ENCODE measurements around the gene ASNS. TPM values are rescaled to one million over a fixed set of nuclear protein-coding genes. Genes with fewer than 3 reads are reported as not detected.

ASNS gene
- total and polyA plus RNA-seq, 4 donors, result 1.9 to 14.8 (median 4.7) TPM

- Histone ChIP-seq H3K9me3 (ENCODE audit: control insufficient read depth in 4 of 4, low read length in 3 of 4) (no peaks in the 10 kb centered on the region), H3K9ac (ENCODE audit: low read depth in 1 of 2, low read length in 2 of 2) (no peak overlapping the region), H3K27ac (ENCODE audit: low read depth in 1 of 2, low read length in 2 of 2) (no peak overlapping the region), H3K27me3 (ENCODE audit: control insufficient read depth in 4 of 4, insufficient read depth in 4 of 4, low read length in 3 of 4) (no peaks in the 10 kb centered on the region), H3K4me3 (ENCODE audit: low read depth in 1 of 3, low read length in 3 of 3) (no peak overlapping the region), H3K36me3 (ENCODE audit: control insufficient read depth in 4 of 4, insufficient read depth in 3 of 4, low read depth in 1 of 4, low read length in 3 of 4) (no peaks in the 10 kb centered on the region), H3K4me1 (ENCODE audit: control insufficient read depth in 4 of 4, insufficient read depth in 4 of 4, low read length in 3 of 4) (no peaks in the 10 kb centered on the region)
- TF ChIP-seq EGR1 (IDR thresholded peaks at IDR 0.05; ENCODE audit: low read depth in 2 of 2) (no peak), YY1 (IDR thresholded peaks at IDR 0.05) (no peak), FOXA1 (IDR thresholded peaks at IDR 0.05) (no peak), HNF4A (conservative IDR thresholded peaks at IDR 0.05) (no peak), RAD21 (IDR thresholded peaks at IDR 0.05) (no peak), MAX (IDR thresholded peaks at IDR 0.05) (no peak), CTCF (IDR thresholded peaks at IDR 0.05; ENCODE audit: low read depth, low read length, missing input control) (no peak), ZBTB33 (IDR thresholded peaks at IDR 0.05) (no peak), RXRA (IDR thresholded peaks at IDR 0.05) (no peak), NR2F2 (IDR thresholded peaks at IDR 0.05) (no peak), FOXA2 (IDR thresholded peaks at IDR 0.05) (no peak), GABPA (IDR thresholded peaks at IDR 0.05 in 1 of 2, conservative IDR thresholded peaks at IDR 0.05 in 1 of 2) (no peak), REST (IDR thresholded peaks at IDR 0.05) (no peak), JUND (IDR thresholded peaks at IDR 0.05) (no peak), HNF4G (IDR thresholded peaks at IDR 0.05) (no peak), ATF3 (IDR thresholded peaks at IDR 0.05) (no peak), TAF1 (conservative IDR thresholded peaks at IDR 0.05) (no peak), SP1 (IDR thresholded peaks at IDR 0.05) (no peak)
- DNase-seq (ENCODE audit: low spot score), result no peak
- WGBS, result 84% methylated on average over 5 of the region's 5 CpGs
Observed at GRCh38 chr7:97857544-97857943, 14.7 kb downstream of the ASNS start.

All from liver (tissue), 9 donors.